Measurements from ENCODE around the gene AOPEP. TPM values are rescaled to one million over a fixed set of nuclear protein-coding genes. Genes with fewer than 3 reads are reported as not detected.

Gene AOPEP
- total and polyA plus RNA-seq, 9 of the 15 experiments (the other 6 are each of a cell fraction or from before 2014, with no cell fraction given) = 4.5 to 19.3 (median 13.5) TPM

- ATAC-seq (no peak), FAIRE-seq (no peak), DNase-seq (ENCODE audit: extremely low read depth in 1 of 4, low spot score in 3 of 4) (no peak)
- H3K36me3 ChIP-seq (ENCODE audit: control insufficient read depth, insufficient read depth, low read length) = peaks cover 3% of the 10 kb centered on the region; the same call in 2 of the 3 replicates
- no peak overlapping the region for H3K4me3 ChIP-seq
- no peak overlapping the region; a peak in 1 of 4 replicates for H3K9ac ChIP-seq (ENCODE audit: insufficient read depth in 1 of 2, low read depth in 2 of 2, low read length in 2 of 2)
- in situ Hi-C loops (cut with MboI) (no loop called here), intact Hi-C loops (cut with micrococcal nuclease) (no loop called here)
- ChIA-PET POLR2A (no interaction called here), CTCF (ENCODE audit: low intra/inter-chr PET ratio) (interaction anchor here (1.6 kb wide), 1 partner anchor 289 kb away, joined by 9 read pairs; no protein-coding TSS in a partner anchor)
- no peak overlapping the region for H3K27ac ChIP-seq (ENCODE audit: extremely low read depth, low read depth, low read length)
- no peak overlapping the region for H3K4me2 ChIP-seq (ENCODE audit: insufficient read depth, low read length)
- no peaks in the 10 kb centered on the region for H3K79me2 ChIP-seq (ENCODE audit: control insufficient read depth, insufficient read depth, low read length)
- WGBS (ENCODE audit: insufficient coverage, low coverage, missing lambda C conversion rate) = 59% methylated on average over 5 of the region's 5 CpGs
- BruUV-seq (replicated peaks) = no TSS peak
- H3K4me1 ChIP-seq (replicated peaks in 1 of 2; ENCODE audit: control insufficient read depth in 2 of 2, insufficient read depth in 2 of 2, low read length in 2 of 2) = peaks cover 0 to 3% of the 10 kb centered on the region in 2 experiments; a peak in 1 of 5 replicates
- H3K27me3 ChIP-seq (ENCODE audit: control insufficient read depth in 2 of 2, insufficient read depth in 2 of 2, low read length in 2 of 2) = no peaks in the 10 kb centered on the region
- H2AFZ ChIP-seq (ENCODE audit: low read depth, low read length) = no peak overlapping the region
- H4K20me1 ChIP-seq (replicated peaks; ENCODE audit: control insufficient read depth, insufficient read depth, low read length) = 0 out of 2 replicates have a peak, but pooled peaks cover 5% of the 10 kb centered on the region
- no peaks in the 10 kb centered on the region for H3K9me1 ChIP-seq (ENCODE audit: control insufficient read depth, insufficient read depth, low read length)
- no peak for TF ChIP-seq WHSC1 (IDR thresholded peaks at IDR 0.05; ENCODE audit: low read length)
- TF ChIP-seq CHD4 (IDR thresholded peaks at IDR 0.05; ENCODE audit: insufficient read depth, insufficient replicate concordance, low read depth, low read length, poor library complexity, severe bottlenecking) = no peak
- TF ChIP-seq ZNF263 (CRISPR knock-in tag; IDR thresholded peaks at IDR 0.05; ENCODE audit: borderline replicate concordance) = no peak
- H3K9me3 ChIP-seq (replicated peaks; ENCODE audit: control insufficient read depth, insufficient read depth, low read depth, low read length) = no peaks in the 10 kb centered on the region
These were observed 345.4 kb downstream of the AOPEP start for GRCh38 chr9:95071925-95072324.

- peaks cover 3% of the 10 kb centered on the region; the same call in 2 of the 3 replicates for H3K36me3 ChIP-seq (ENCODE audit: control insufficient read depth, insufficient read depth, low read length)
- H3K9ac ChIP-seq (ENCODE audit: insufficient read depth in 1 of 2, low read depth in 2 of 2, low read length in 2 of 2) = peak overlapping the region in 1 of 2 experiments; percentile 60; a peak in 1 of 4 replicates
- CTCF ChIA-PET (ENCODE audit: low intra/inter-chr PET ratio) = interaction anchor here (1.6 kb wide), 1 partner anchor 290 kb away, joined by 9 read pairs; no protein-coding TSS in a partner anchor
- DNase-seq (ENCODE audit: extremely low read depth in 1 of 4, low spot score in 3 of 4) (peak in 1 of 4 experiments; percentile 22), ATAC-seq (peak; percentile 72), FAIRE-seq (no peak)
- peaks cover 0 to 3% of the 10 kb centered on the region in 2 experiments; a peak in 1 of 5 replicates for H3K4me1 ChIP-seq (replicated peaks in 1 of 2; ENCODE audit: control insufficient read depth in 2 of 2, insufficient read depth in 2 of 2, low read length in 2 of 2)
- H3K4me3 ChIP-seq = no peak overlapping the region
- H3K79me2 ChIP-seq (ENCODE audit: control insufficient read depth, insufficient read depth, low read length) = no peaks in the 10 kb centered on the region
- no peaks in the 10 kb centered on the region for H3K9me3 ChIP-seq (replicated peaks; ENCODE audit: control insufficient read depth, insufficient read depth, low read depth, low read length)
- no peaks in the 10 kb centered on the region for H3K27me3 ChIP-seq (ENCODE audit: control insufficient read depth in 2 of 2, insufficient read depth in 2 of 2, low read length in 2 of 2)
- no peak overlapping the region for H2AFZ ChIP-seq (ENCODE audit: low read depth, low read length)
- POLR2A ChIA-PET = interaction anchor here (0.6 kb wide), 1 partner anchor 336 kb away, joined by 3 read pairs; no protein-coding TSS in a partner anchor
- in situ Hi-C loops (cut with MboI) (no loop called here), intact Hi-C loops (cut with micrococcal nuclease) (no loop called here)
- 89% methylated on average over 13 of the region's 18 CpGs for WGBS (ENCODE audit: insufficient coverage, low coverage, missing lambda C conversion rate)
- no peak overlapping the region for H3K27ac ChIP-seq (ENCODE audit: extremely low read depth, low read depth, low read length)
- no TSS peak for BruUV-seq (replicated peaks)
- H4K20me1 ChIP-seq (replicated peaks; ENCODE audit: control insufficient read depth, insufficient read depth, low read length) = 0 out of 2 replicates have a peak, but pooled peaks cover 5% of the 10 kb centered on the region
- H3K4me2 ChIP-seq (ENCODE audit: insufficient read depth, low read length) = no peak overlapping the region
- no peaks in the 10 kb centered on the region for H3K9me1 ChIP-seq (ENCODE audit: control insufficient read depth, insufficient read depth, low read length)
- TF ChIP-seq CTCF (IDR thresholded peaks at IDR 0.05 in 2 of 3, conservative IDR thresholded peaks at IDR 0.05 in 1 of 3; ENCODE audit: insufficient read depth in 2 of 3, low read depth in 1 of 3, low read length in 3 of 3) (peak; percentile 20 to 33 (median 25); a peak in 4 of 6 replicates), RAD21 (CRISPR knock-in tag; conservative IDR thresholded peaks at IDR 0.05 in 1 of 2, IDR thresholded peaks at IDR 0.05 in 1 of 2) (peak in 1 of 2 experiments; percentile 43; a peak in 2 of 4 replicates)
These were observed 346.6 kb downstream of the AOPEP start for GRCh38 chr9:95073042-95073607.

Data from K562 (cell line).